Medulla oblongata (tissue), 1 donor: Measurements from ENCODE around the gene ARHGEF7.
"Not testable (repeated sequence)": the region's sequence is repeated elsewhere in the genome, so short reads cannot be mapped to it uniquely, and the experiment has no call there.

Experiments used
- DNase-seq: peaks from one replicate; pipeline ENCODE4 v3.0.0-alpha.2; 2015; ENCODE audit errors: extremely low spot score

Gene ARHGEF7, protein sequence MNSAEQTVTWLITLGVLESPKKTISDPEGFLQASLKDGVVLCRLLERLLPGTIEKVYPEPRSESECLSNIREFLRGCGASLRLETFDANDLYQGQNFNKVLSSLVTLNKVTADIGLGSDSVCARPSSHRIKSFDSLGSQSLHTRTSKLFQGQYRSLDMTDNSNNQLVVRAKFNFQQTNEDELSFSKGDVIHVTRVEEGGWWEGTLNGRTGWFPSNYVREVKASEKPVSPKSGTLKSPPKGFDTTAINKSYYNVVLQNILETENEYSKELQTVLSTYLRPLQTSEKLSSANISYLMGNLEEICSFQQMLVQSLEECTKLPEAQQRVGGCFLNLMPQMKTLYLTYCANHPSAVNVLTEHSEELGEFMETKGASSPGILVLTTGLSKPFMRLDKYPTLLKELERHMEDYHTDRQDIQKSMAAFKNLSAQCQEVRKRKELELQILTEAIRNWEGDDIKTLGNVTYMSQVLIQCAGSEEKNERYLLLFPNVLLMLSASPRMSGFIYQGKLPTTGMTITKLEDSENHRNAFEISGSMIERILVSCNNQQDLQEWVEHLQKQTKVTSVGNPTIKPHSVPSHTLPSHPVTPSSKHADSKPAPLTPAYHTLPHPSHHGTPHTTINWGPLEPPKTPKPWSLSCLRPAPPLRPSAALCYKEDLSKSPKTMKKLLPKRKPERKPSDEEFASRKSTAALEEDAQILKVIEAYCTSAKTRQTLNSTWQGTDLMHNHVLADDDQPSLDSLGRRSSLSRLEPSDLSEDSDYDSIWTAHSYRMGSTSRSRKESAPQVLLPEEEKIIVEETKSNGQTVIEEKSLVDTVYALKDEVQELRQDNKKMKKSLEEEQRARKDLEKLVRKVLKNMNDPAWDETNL

DNA sequence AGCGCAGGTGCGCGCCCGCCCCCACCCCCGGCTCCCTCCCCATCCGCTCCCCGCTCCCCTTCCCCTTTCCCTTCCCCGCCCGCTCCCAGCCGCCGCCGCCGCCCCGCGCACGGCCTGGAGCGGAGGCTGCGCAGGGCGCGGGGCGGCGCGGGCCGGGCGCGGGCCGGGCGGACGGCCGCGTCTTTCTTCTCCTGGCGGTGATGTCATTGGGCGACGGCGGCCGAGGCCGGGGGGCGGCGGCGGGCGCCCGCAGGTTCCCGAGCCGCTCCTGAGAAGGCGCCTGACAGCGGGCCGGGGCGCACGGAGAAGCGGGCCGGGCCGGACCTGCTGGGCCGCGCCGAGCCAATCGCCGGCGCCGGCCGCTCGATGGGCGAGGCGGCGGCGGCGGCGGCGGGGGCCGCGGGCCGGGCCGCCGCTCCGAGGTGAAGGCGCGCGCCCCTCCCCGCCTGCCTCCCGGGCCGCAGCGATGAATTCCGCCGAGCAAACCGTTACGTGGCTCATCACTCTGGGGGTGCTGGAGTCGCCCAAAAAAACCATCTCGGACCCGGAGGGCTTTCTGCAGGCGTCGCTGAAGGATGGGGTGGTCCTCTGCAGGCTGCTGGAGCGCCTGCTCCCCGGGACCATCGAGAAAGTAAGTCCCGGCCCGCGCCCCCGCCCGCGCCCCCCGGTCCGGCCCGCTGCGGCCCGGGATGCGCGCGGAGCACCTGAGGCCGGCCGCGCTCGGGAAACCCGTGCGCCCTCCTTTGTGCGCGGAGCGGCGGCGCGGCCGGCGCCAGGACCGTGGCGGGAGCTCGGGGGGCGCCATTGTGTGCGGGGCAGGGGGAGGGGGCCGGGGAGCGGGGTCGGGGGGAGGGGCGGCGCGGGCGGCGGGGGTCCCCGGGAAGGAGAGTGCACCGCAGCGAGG is at the start of gene ARHGEF7:
Gene ARHGEF7, plus strand, starts transcription at position 250 of the 904 bp plus-strand sequence. Its CDS starts 217 bp downstream, at position 467.
- no peak for DNase-seq

DNA sequence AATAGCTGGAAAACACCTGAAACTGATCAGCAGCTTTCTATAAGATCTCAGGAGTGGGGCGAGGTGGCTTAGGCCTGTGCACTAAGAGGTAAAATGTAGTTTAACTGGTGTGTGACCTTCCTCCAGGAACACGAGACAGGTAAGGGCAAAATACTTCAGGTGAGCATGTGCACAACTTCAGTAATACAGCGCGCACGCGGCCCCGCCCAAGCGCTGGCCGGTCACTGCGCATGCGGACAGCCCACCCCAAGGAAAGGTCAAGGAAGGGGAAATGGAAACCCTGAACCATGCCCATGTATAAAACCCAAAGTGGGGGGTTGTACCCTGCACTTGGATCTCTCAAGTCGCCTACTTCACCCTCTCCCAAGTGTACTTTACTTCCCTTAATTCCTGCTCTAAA is 49.4 kb upstream of the ARHGEF7 start:
- no peak for DNase-seq

DNA sequence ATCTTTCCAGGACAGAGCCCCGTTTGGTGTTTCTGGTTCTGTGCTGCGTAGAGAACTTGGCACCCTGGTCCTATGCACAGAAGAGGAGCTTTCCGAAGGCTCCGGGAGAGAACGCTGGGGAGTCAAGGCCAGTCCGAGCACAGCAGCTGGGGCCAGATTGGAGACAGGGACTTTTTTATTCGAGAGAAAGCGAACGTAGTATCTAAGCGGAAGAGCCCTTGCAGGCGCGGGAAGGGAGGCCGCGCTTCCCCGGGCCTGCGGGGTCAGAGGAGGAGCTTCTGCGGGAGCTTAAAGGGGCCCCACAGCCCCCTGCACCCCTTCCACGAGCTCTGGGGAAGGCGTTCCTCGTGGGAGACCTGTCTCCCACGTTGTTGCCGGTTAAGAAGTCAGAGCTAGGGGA is 48.6 kb upstream of the ARHGEF7 start:
- no peak for DNase-seq

DNA sequence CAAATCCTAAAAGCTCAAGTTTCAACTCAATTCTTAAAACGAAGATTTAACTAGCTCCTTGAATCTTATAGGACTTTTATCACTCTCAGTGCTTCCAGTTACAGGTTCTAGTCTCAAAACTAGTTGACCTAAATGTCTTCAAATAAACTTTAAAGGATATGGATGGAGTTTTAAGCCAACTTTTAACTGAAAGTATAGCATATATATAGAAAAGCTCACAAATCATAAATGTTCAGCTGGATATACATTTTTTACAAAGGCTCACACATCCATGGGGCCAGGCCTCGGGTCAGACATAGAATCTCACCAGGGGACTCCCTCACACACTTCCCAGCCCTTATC is 47.1 kb upstream of the ARHGEF7 start:
- DNase-seq, result no peak

DNA sequence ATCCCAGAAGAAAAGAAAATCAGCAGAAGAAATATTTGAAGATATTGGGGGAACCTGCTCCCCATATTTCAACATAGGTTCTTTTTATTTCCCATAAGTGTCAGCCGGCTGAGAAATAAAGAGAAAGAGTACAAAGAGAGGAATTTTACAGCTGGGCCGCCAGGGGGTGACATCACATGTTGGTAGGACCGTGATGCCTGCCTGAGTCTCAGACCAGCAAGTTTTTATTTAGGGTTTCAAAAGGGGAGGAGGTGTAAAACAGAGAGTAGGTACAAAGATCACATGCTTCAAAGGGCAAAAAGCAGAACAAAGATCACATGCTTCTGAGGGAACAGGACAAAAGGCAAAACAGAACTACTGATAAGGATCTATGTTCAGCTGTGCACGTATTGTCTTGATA is 44.0 kb upstream of the ARHGEF7 start:
- not testable (repeated sequence) for DNase-seq

DNA sequence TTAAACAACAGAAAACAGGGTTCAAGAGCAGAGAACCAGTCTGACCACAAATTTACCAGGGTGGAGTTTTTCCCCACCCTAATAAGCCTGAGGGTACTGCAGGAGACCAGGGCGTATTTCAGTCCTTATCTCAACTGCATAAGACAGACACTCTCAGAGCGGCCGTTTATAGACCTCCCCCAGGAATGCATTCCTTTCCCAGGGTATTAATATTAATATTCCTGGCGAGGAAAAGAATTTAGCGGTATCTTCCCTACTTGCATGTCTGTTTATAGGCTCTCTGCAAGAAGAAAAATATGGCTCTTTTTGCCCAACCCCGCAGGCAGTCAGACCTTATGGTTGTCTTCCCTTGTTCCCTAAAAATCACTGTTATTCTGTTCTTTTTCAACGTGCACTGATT is 43.6 kb upstream of the ARHGEF7 start:
- DNase-seq, result not testable (repeated sequence)

DNA sequence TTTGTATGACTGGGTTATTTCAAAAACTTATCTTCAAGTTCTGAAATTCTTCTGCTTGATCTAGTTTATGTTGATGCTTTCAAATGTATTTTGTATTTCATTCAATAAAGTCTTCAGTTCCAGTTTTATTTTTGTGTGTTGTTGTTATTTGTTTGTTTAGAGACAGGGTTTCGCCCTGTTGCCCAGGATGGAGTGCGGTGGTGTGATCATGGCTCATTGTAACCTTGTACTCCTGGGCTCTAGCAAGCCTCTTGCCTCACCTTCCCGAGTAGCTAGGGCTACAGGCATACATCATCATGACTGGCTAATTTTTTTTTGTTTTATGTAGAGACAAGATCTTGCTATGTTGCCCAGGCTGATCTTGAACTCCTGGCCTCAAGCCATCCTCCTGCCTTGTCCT is 40.3 kb upstream of the ARHGEF7 start:
- DNase-seq, result no peak

GRCh38 chr13:111076155-111077013 is 38.7 kb upstream of the ARHGEF7 start:
- no peak for DNase-seq

GRCh38 chr13:111079375-111079774 is 35.7 kb upstream of the ARHGEF7 start:
- no peak for DNase-seq

DNA sequence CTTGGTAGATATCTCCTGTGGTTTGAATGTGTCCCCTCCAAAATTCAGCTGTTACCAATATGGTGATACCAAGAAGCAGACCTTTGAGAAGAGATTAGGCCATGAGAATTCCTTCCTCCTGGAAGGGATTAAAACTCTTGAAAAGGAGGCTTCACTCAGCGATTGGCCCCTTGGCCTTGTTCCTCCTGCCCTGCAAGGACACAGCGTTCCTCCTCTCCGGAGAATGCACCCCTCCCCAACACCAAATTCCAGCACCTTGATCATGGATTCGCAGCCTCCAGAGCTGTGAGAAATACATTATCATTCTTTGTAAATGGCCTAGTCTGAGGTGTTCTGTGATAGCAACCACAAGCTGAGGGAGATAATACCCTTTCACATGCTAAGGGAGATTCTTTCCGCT is 34.5 kb upstream of the ARHGEF7 start:
- no peak for DNase-seq

DNA sequence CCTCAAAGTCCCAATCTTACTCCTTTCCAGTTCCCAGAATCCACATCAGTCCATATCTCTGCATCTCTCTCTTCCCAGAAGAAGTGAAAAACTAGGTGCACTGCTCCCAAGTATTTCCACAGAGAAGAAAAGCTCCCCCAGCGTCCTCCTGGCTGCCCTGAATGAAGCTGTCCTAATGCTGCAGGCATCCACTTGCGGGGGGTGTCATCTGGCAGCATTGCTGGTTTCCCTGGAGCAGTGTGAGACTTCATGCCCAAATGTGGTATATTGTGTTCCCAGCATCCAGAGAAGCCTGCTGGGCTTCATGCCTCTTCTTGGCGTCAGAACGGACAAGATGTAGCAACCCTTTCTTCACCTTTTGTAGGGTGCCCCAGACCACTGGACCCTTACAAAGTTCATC is 32.9 kb upstream of the ARHGEF7 start:
- DNase-seq, result peak; percentile 12

DNA sequence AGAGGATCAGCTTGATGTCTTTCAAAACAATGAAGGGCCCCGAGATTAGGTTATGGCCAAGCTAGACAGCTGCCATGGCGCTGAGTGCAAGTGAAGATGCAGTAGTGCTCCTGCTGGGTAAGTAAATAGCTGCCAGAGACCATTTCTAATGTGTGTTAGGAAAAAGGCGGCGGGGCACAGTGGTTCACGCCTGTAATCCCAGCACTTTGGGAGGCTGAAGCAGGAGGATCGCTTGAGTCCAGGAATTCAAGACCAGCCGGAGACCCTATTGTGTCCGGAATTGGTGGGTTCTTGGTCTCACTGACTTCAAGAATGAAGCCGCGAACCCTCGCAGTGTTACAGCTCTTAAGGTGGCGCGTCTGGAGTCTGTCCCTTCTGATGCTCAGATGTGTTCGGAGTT is 32.3 kb upstream of the ARHGEF7 start:
- not testable (repeated sequence) for DNase-seq

GRCh38 chr13:111083693-111084092 is 31.4 kb upstream of the ARHGEF7 start:
- not testable (repeated sequence) for DNase-seq

DNA sequence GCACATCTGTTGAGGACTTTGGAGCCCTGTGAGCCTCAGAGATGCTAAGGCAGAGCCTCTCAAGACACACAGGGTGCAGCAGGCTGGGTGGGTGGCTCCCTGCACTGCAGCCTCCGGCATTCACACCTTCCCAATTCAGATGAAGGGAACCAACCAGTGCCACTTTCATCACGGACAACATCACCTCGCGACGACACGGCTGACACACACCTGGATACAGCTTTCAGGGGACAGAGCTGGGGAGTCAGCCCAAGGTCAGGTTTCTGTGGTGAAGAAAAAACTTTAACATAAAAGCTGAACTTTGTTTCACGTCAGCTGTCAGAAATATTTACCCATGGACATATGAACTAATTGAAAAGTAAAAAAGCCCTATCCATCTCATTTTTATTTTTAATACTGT is 24.9 kb upstream of the ARHGEF7 start:
- no peak for DNase-seq

DNA sequence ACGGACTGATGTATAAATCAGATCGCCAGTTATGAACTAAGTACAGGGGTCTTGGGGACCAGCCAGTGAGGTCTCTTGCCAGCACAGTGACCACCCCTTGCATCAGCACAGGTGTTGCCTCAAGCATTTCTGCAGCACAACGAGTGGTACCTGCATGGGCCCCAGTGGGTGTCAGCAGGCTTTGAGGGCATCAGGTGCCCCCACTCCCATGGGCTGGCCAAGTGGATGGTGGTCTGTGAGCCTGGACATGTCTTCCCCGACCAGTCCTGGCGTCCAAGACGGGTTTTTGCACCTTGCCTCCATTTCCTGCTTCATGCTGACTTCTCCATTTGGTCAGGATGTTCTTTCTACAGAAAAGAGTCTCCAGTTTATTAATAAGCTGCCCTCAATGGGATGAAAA is 22.4 kb upstream of the ARHGEF7 start:
- no peak for DNase-seq

GRCh38 chr13:111093136-111093535 is 22.0 kb upstream of the ARHGEF7 start:
- no peak for DNase-seq

- DNase-seq, result no peak
Observed at GRCh38 chr13:111093634-111094033, 21.5 kb upstream of the ARHGEF7 start.

- no peak for DNase-seq
Observed at GRCh38 chr13:111095031-111095840, 19.9 kb upstream of the ARHGEF7 start.

GRCh38 chr13:111095911-111096501 is 19.1 kb upstream of the ARHGEF7 start:
- DNase-seq, result no peak

DNA sequence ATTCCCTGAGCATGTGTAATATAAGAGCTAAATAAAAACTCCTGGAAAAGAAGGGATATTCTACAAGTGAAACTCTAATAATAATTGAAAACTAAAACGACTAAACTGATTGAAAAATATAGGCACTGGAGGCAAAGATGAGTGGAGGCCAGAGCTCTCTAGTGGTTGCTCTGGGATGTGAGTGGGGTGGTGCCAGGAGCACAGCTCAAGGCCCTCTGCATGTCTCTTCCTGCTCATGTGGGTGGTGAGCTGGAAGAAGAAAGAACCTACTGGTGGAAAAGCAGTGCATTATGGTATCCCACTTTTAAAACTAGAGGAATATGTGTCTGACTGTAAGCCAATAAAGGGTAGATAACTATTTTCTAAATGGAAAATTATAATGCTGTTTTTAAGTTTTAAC is 15.8 kb upstream of the ARHGEF7 start:
- no peak for DNase-seq
